ENCODE data around the gene NXN.

- TF ChIP-seq, protein P1, sequence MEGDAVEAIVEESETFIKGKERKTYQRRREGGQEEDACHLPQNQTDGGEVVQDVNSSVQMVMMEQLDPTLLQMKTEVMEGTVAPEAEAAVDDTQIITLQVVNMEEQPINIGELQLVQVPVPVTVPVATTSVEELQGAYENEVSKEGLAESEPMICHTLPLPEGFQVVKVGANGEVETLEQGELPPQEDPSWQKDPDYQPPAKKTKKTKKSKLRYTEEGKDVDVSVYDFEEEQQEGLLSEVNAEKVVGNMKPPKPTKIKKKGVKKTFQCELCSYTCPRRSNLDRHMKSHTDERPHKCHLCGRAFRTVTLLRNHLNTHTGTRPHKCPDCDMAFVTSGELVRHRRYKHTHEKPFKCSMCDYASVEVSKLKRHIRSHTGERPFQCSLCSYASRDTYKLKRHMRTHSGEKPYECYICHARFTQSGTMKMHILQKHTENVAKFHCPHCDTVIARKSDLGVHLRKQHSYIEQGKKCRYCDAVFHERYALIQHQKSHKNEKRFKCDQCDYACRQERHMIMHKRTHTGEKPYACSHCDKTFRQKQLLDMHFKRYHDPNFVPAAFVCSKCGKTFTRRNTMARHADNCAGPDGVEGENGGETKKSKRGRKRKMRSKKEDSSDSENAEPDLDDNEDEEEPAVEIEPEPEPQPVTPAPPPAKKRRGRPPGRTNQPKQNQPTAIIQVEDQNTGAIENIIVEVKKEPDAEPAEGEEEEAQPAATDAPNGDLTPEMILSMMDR (IDR thresholded peaks at IDR 0.05), result no peak
- TF ChIP-seq POLR2A (IDR thresholded peaks at IDR 0.05), result no peak
These were observed 107.6 kb downstream of the NXN start for GRCh38 chr17:871751-872519.
